Stomach (tissue), 4 donors: Measurements from ENCODE around the gene OPN1LW.
"Not testable (repeated sequence)": the region's sequence is repeated elsewhere in the genome, so short reads cannot be mapped to it uniquely, and the experiment has no call there.

ENCODE experiments used
- POLR2AphosphoS5 ChIP-seq, 3 donors: sonication (generic); formaldehyde crosslinking; IDR thresholded peaks; one replicate each; pipeline ENCODE4 v1.6.1; 2016; ENCODE audit warnings: antibody characterized with exemption in 3 of 3
- TF ChIP-seq, protein P1 (sequence below), 7 experiments: fragments of 450-650 bp in 4 of 7; fragments of 200-600 bp in 3 of 7; sonication (generic) in 3 of 7; IDR thresholded peaks; one replicate each; pipeline ENCODE4 v1.5.1; 2016 to 2019; ENCODE audit warnings: antibody characterized with exemption in 7 of 7, control low read depth in 2 of 7, mild to moderate bottlenecking in 1 of 7

DNA sequence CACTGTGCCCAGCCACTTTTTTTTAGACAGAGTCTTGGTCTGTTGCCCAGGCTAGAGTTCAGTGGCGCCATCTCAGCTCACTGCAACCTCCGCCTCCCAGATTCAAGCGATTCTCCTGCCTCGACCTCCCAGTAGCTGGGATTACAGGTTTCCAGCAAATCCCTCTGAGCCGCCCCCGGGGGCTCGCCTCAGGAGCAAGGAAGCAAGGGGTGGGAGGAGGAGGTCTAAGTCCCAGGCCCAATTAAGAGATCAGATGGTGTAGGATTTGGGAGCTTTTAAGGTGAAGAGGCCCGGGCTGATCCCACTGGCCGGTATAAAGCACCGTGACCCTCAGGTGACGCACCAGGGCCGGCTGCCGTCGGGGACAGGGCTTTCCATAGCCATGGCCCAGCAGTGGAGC lies 38.3 kb downstream of the OPN1LW start, which contains the start of gene OPN1MW:
- TF ChIP-seq POLR2AphosphoS5 (IDR thresholded peaks at IDR 0.05), result not testable (repeated sequence)
- TF ChIP-seq, protein P1, sequence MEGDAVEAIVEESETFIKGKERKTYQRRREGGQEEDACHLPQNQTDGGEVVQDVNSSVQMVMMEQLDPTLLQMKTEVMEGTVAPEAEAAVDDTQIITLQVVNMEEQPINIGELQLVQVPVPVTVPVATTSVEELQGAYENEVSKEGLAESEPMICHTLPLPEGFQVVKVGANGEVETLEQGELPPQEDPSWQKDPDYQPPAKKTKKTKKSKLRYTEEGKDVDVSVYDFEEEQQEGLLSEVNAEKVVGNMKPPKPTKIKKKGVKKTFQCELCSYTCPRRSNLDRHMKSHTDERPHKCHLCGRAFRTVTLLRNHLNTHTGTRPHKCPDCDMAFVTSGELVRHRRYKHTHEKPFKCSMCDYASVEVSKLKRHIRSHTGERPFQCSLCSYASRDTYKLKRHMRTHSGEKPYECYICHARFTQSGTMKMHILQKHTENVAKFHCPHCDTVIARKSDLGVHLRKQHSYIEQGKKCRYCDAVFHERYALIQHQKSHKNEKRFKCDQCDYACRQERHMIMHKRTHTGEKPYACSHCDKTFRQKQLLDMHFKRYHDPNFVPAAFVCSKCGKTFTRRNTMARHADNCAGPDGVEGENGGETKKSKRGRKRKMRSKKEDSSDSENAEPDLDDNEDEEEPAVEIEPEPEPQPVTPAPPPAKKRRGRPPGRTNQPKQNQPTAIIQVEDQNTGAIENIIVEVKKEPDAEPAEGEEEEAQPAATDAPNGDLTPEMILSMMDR (IDR thresholded peaks at IDR 0.05), result not testable (repeated sequence)
